Kidney (tissue), 14 donors: Measurements from ENCODE around the gene XPR1. TPM values are rescaled to one million over a fixed set of nuclear protein-coding genes. Genes with fewer than 3 reads are reported as not detected.

Source experiments
- DNase-seq, 5 donors: peaks; one replicate each; pipeline ENCODE4 v3.0.0-alpha.2; 2013 to 2020
- FAIRE-seq: peaks from 2 replicates; lab custom pipeline; 2012; peaks lifted over from hg19 to GRCh38; lab: Jason Lieb, UNC
- H3K27ac ChIP-seq, 2 donors: one replicate each; pipeline ENCODE4 v1.7.0; 2013; ENCODE audit warnings: low read depth in 2 of 2, low read length in 2 of 2, inconsistent platforms in 1 of 2
- H3K27me3 ChIP-seq: one replicate; pipeline ENCODE4 v1.7.1; 2013; ENCODE audit warnings: low read length, inconsistent platforms; ENCODE audit not compliant: control insufficient read depth, insufficient read depth
- H3K36me3 ChIP-seq, 3 donors: one replicate each; pipeline versions ENCODE4 v1.7.0 to v1.7.1; 2013; ENCODE audit warnings: low read length in 3 of 3, control low read depth in 1 of 3, inconsistent platforms in 1 of 3; ENCODE audit not compliant: insufficient read depth in 3 of 3, control insufficient read depth in 2 of 3
- H3K4me1 ChIP-seq, 3 donors: one replicate each; pipeline versions ENCODE4 v1.7.0 to v1.7.1; 2013; ENCODE audit warnings: low read length in 3 of 3, inconsistent platforms in 1 of 3, low read depth in 1 of 3; ENCODE audit not compliant: control insufficient read depth in 2 of 3, insufficient read depth in 2 of 3
- H3K4me3 ChIP-seq, 3 donors: one replicate each; pipeline versions ENCODE4 v1.7.0 to v1.8.1; 2013; ENCODE audit warnings: low read length in 3 of 3, control low read depth in 1 of 3, inconsistent platforms in 1 of 3
- H3K9ac ChIP-seq, 3 donors: one replicate each; pipeline versions ENCODE4 v1.7.0 to v1.7.1; 2013; ENCODE audit warnings: low read length in 3 of 3, control low read depth in 1 of 3, inconsistent platforms in 1 of 3
- H3K9me3 ChIP-seq, 3 donors: one replicate each; pipeline versions ENCODE4 v1.7.0 to v1.7.1; 2013; ENCODE audit warnings: low read length in 3 of 3, control low read depth in 1 of 3, inconsistent platforms in 1 of 3; ENCODE audit not compliant: control insufficient read depth in 2 of 3, insufficient read depth in 1 of 3
- CTCF ChIP-seq: IDR thresholded peaks from 3 replicates; pipeline ENCODE4 v1.5.1; 2012; ENCODE audit warnings: mild to moderate bottlenecking, moderate library complexity, borderline replicate concordance; ENCODE audit not compliant: insufficient read depth; ENCODE audit errors: extremely low read depth
- intact Hi-C: fragments of 100-400 bp; cut with DNase I; formaldehyde crosslinking; loops from one replicate; pipeline ENCODE4 v1.11.1; 2022
- polyA plus RNA-seq: library from polyadenylated mRNA; stranded (reverse); fragments of 350-450 nt; fragmentation: Illumina TruSeq; extraction: RNeasy Lipid Tissue Mini Kit (QIAGEN cat#74804); gene quantifications from one replicate; pipeline ENCODE4 v1.2.3, GENCODE V29; 2014; ENCODE audit warnings: low read depth, low replicate concordance; ENCODE audit not compliant: insufficient read depth
- total RNA-seq: library from RNA; stranded (reverse); fragmentation: NEBNext Ultra II Directional; extraction: Animal tissue kit (Norgen Biotek cat#: 25700); gene quantifications from one replicate; pipeline ENCODE4 v1.2.1, GENCODE V29; 2021
- donor health status: control.
- donor health status: control.
- donor health status: control.
- donor health status: control.
- donor health status: control.
- donor health status: DM: yes; HTN: yes; CAD: no.
- donor health status: Normal renal cell carcinoma (clear cell type).

Gene XPR1
- total and polyA plus RNA-seq, 2 donors from 2014 or later: 10.9 to 33.5 TPM

GRCh38 chr1:180609643-180610555 lies 21.9 kb upstream of the XPR1 start:
- H3K9ac ChIP-seq: no peak overlapping the region
- DNase-seq (no peak), FAIRE-seq (no peak)
- no peak overlapping the region for H3K27ac ChIP-seq
- no peaks in the 10 kb centered on the region for H3K27me3 ChIP-seq
- H3K4me3 ChIP-seq: peak overlapping the region in 1 of 3 donors; percentile 12
- intact Hi-C loops: no loop called here
- H3K4me1 ChIP-seq: no peaks in the 10 kb centered on the region
- H3K9me3 ChIP-seq: no peaks in the 10 kb centered on the region
- H3K36me3 ChIP-seq: no peaks in the 10 kb centered on the region
- TF ChIP-seq CTCF: no peak

GRCh38 chr1:180610556-180611015 lies 21.2 kb upstream of the XPR1 start:
- TF ChIP-seq CTCF: no peak
- no peaks in the 10 kb centered on the region for H3K36me3 ChIP-seq
- H3K9me3 ChIP-seq: no peaks in the 10 kb centered on the region
- H3K4me3 ChIP-seq: no peak overlapping the region
- H3K27ac ChIP-seq: no peak overlapping the region
- FAIRE-seq: no peak
- DNase-seq: no peak
- H3K4me1 ChIP-seq: no peaks in the 10 kb centered on the region
- intact Hi-C loops: no loop called here
- H3K27me3 ChIP-seq: no peaks in the 10 kb centered on the region
- H3K9ac ChIP-seq: no peak overlapping the region

- Histone ChIP-seq H3K9ac (no peak overlapping the region), H3K36me3 (no peaks in the 10 kb centered on the region), H3K27me3 (no peaks in the 10 kb centered on the region), H3K27ac (no peak overlapping the region), H3K4me1 (no peaks in the 10 kb centered on the region), H3K9me3 (no peaks in the 10 kb centered on the region), H3K4me3 (no peak overlapping the region)
- DNase-seq (no peak), FAIRE-seq (no peak)
- intact Hi-C loops: no loop called here
- no peak for TF ChIP-seq CTCF
Measured at GRCh38 chr1:180611016-180611930, 20.5 kb upstream of the XPR1 start.
